CD14-positive monocyte (primary cell): Measurements from ENCODE around the gene LRP1B. TPM values are rescaled to one million over a fixed set of nuclear protein-coding genes. Genes with fewer than 3 reads are reported as not detected.

ENCODE experiments used
- DNase-seq, 3 donors: peaks; one replicate each; pipeline ENCODE4 v3.0.0-alpha.2; 2011 to 2022
- H2AFZ ChIP-seq: 2 replicates; pipeline ENCODE4 v1.6.0; 2012; ENCODE audit warnings: mild to moderate bottlenecking, low read depth, low read length, inconsistent platforms; ENCODE audit not compliant: insufficient read depth, poor library complexity, severe bottlenecking
- H3K27ac ChIP-seq, 2 donors: 1 replicate in 1 of 2; 2 replicates in 1 of 2; pipeline ENCODE4 v1.5.1; 2012 to 2013; ENCODE audit warnings: low read length in 2 of 2, control low read depth in 1 of 2, inconsistent platforms in 1 of 2, low read depth in 1 of 2, mild to moderate bottlenecking in 1 of 2
- H3K27me3 ChIP-seq, 2 donors: one replicate each; pipeline versions ENCODE4 v1.6.0 to v1.6.1; 2011 to 2013; ENCODE audit warnings: low read length in 2 of 2; ENCODE audit not compliant: control insufficient read depth in 2 of 2, insufficient read depth in 2 of 2
- H3K36me3 ChIP-seq, 2 donors: replicated peaks in 1 of 2; 1 replicate in 1 of 2; 2 replicates in 1 of 2; pipeline versions ENCODE4 v1.5.1 to v1.6.1; 2012 to 2013; ENCODE audit warnings: low read length in 2 of 2, control low read depth in 1 of 2, inconsistent platforms in 1 of 2, mild to moderate bottlenecking in 1 of 2; ENCODE audit not compliant: insufficient read depth in 2 of 2, control insufficient read depth in 1 of 2
- H3K4me1 ChIP-seq, 2 donors: 1 replicate in 1 of 2; 2 replicates in 1 of 2; pipeline versions ENCODE4 v1.5.1 to v1.6.1; 2012 to 2013; ENCODE audit warnings: low read length in 2 of 2, control low read depth in 1 of 2, inconsistent platforms in 1 of 2, mild to moderate bottlenecking in 1 of 2, moderate library complexity in 1 of 2; ENCODE audit not compliant: insufficient read depth in 2 of 2, control insufficient read depth in 1 of 2
- H3K4me2 ChIP-seq: replicated peaks from 2 replicates; pipeline ENCODE3; 2012; ENCODE audit warnings: low read length, moderate library complexity, mild to moderate bottlenecking; ENCODE audit not compliant: poor library complexity, severe bottlenecking; ENCODE audit errors: extremely low read depth
- H3K4me3 ChIP-seq, 3 experiments: fragments of 200-600 bp in 1 of 3; sonication (generic) in 1 of 3; replicated peaks in 1 of 3; 1 replicate in 2 of 3; 2 replicates in 1 of 3; pipeline ENCODE4 v1.5.1; 2011 to 2013; ENCODE audit warnings: low read length in 3 of 3, mild to moderate bottlenecking in 3 of 3, control low read depth in 2 of 3, low read depth in 2 of 3, inconsistent platforms in 1 of 3, moderate library complexity in 1 of 3
- H3K79me2 ChIP-seq: 2 replicates; pipeline ENCODE4 v1.6.0; 2012; ENCODE audit warnings: mild to moderate bottlenecking, control low read depth, inconsistent platforms, low read length, moderate library complexity; ENCODE audit not compliant: insufficient read depth
- H3K9ac ChIP-seq: 2 replicates; pipeline ENCODE4 v1.6.0; 2017; ENCODE audit warnings: low read length, mild to moderate bottlenecking; ENCODE audit not compliant: insufficient read depth, poor library complexity, severe bottlenecking
- H3K9me3 ChIP-seq, 2 donors: replicated peaks in 1 of 2; 1 replicate in 1 of 2; 2 replicates in 1 of 2; pipeline versions ENCODE4 v1.5.1 to v1.6.1; 2012 to 2013; ENCODE audit warnings: low read length in 2 of 2, control low read depth in 1 of 2; ENCODE audit not compliant: control insufficient read depth in 1 of 2, insufficient read depth in 1 of 2
- H4K20me1 ChIP-seq: 2 replicates; pipeline ENCODE4 v1.6.0; 2012; ENCODE audit warnings: mild to moderate bottlenecking, low read length, control low read depth, moderate library complexity; ENCODE audit not compliant: insufficient read depth
- H3K27ac Mint-ChIP-seq, 7 donors: one replicate each; pipeline ENCODE4 v1.8.0; 2020; ENCODE audit warnings: mild to moderate bottlenecking in 7 of 7, mixed read lengths in 7 of 7, moderate library complexity in 6 of 7, inconsistent platforms in 2 of 7
- H3K27me3 Mint-ChIP-seq, 3 donors: one replicate each; pipeline ENCODE4 v1.8.0; 2021 to 2022; ENCODE audit warnings: low read depth in 3 of 3, mild to moderate bottlenecking in 3 of 3, mixed read lengths in 3 of 3, moderate library complexity in 3 of 3, inconsistent platforms in 1 of 3
- H3K36me3 Mint-ChIP-seq, 2 donors: one replicate each; pipeline ENCODE4 v1.8.0; 2020; ENCODE audit warnings: mixed read lengths in 2 of 2, inconsistent platforms in 1 of 2, mild to moderate bottlenecking in 1 of 2
- H3K4me1 Mint-ChIP-seq: one replicate; pipeline ENCODE4 v1.8.0; 2020; ENCODE audit warnings: mild to moderate bottlenecking, mixed read lengths
- H3K4me3 Mint-ChIP-seq, 2 donors: one replicate each; pipeline ENCODE4 v1.8.0; 2020; ENCODE audit warnings: mild to moderate bottlenecking in 2 of 2, mixed read lengths in 2 of 2, moderate library complexity in 1 of 2
- H3K9me3 Mint-ChIP-seq, 7 donors: one replicate each; pipeline ENCODE4 v1.8.0; 2020 to 2022; ENCODE audit warnings: mixed read lengths in 7 of 7, mild to moderate bottlenecking in 6 of 7, moderate library complexity in 6 of 7, inconsistent platforms in 2 of 7
- WGBS: methylation state at CpG from one replicate; pipeline ENCODE4 v1.1.5; 2013; ENCODE audit warnings: missing lambda C conversion rate; ENCODE audit not compliant: insufficient coverage; 5-methylcytosine and 5-hydroxymethylcytosine counted together
- intact Hi-C, 2 donors: fragments of 100-400 bp; cut with micrococcal nuclease; formaldehyde crosslinking; loops; one replicate each; pipeline versions ENCODE4 v1.15.0 to v1.15.1; 2023
- polyA plus RNA-seq, 3 donors: library from polyadenylated mRNA; depleted of rRNA in 1 of 3; unstranded in 2 of 3; stranded (reverse) in 1 of 3; fragments of 300-500 nt in 2 of 3; fragments of >200 nt in 1 of 3; fragmentation: Illumina TruSeq in 2 of 3; gene quantifications; 1 replicate in 2 of 3; 2 replicates in 1 of 3; pipeline ENCODE4 v1.2.3, GENCODE V29; 2012 to 2021
- TF ChIP-seq, protein P1 (sequence below): fragments of 200-600 bp; IDR thresholded peaks from one replicate; pipeline ENCODE4 v1.8.0; 2022; ENCODE audit warnings: antibody characterized with exemption, mild to moderate bottlenecking

Gene LRP1B
- polyA plus RNA-seq, 3 donors = not detected

- Histone ChIP-seq H4K20me1 (no peaks in the 10 kb centered on the region), H2AFZ (no peak overlapping the region), H3K79me2 (no peaks in the 10 kb centered on the region), H3K27ac (no peak overlapping the region), H3K27me3 (no peaks in the 10 kb centered on the region), H3K4me2 (no peak overlapping the region), H3K4me3 (no peak overlapping the region), H3K9ac (no peak overlapping the region), H3K4me1 (no peaks in the 10 kb centered on the region), H3K36me3 (no peaks in the 10 kb centered on the region), H3K9me3 (no peaks in the 10 kb centered on the region)
- H3K4me1 Mint-ChIP-seq = no peaks in the 10 kb centered on the region
- H3K4me3 Mint-ChIP-seq = no peak overlapping the region
- WGBS = 67% methylated on average over 1 of the region's 6 CpGs
- no peak for DNase-seq
- H3K36me3 Mint-ChIP-seq = no peaks in the 10 kb centered on the region
- peaks cover 0 to 2% (median 0%) of the 10 kb centered on the region in 7 donors for H3K9me3 Mint-ChIP-seq
- intact Hi-C loops = no loop called here
- no peaks in the 10 kb centered on the region for H3K27me3 Mint-ChIP-seq
- H3K27ac Mint-ChIP-seq = no peak overlapping the region
- TF ChIP-seq, protein P1, sequence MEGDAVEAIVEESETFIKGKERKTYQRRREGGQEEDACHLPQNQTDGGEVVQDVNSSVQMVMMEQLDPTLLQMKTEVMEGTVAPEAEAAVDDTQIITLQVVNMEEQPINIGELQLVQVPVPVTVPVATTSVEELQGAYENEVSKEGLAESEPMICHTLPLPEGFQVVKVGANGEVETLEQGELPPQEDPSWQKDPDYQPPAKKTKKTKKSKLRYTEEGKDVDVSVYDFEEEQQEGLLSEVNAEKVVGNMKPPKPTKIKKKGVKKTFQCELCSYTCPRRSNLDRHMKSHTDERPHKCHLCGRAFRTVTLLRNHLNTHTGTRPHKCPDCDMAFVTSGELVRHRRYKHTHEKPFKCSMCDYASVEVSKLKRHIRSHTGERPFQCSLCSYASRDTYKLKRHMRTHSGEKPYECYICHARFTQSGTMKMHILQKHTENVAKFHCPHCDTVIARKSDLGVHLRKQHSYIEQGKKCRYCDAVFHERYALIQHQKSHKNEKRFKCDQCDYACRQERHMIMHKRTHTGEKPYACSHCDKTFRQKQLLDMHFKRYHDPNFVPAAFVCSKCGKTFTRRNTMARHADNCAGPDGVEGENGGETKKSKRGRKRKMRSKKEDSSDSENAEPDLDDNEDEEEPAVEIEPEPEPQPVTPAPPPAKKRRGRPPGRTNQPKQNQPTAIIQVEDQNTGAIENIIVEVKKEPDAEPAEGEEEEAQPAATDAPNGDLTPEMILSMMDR = no peak
These were observed 1081.9 kb downstream of the LRP1B start for GRCh38 chr2:141048951-141049350.

DNA sequence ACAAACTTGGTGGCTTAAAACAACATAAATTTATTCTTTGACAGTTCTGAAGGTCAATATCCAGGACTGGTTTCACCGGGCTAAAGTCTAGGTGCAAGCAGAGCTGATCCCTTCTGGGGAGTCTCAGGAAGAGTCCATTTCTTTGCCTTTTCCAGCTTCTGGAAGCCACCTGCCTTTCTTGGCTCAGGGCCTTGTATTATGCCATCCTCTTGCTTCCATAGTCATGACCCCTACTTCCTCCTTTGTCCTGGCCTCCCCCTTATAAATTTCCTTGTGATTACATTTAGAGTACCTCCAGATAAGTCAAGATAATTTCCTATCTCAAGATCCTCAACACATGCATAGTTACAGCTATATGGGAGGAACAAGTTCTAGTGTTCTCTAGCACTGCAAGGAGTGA is 1089.5 kb downstream of the LRP1B start:
- Mint-ChIP-seq H3K4me1 (no peaks in the 10 kb centered on the region), H3K4me3 (no peak overlapping the region)

More for the DNA sequence above, 1089.5 kb downstream of the LRP1B start:
- no peak overlapping the region for H3K9ac ChIP-seq
- no peak overlapping the region for H3K4me2 ChIP-seq
- no peaks in the 10 kb centered on the region for H3K36me3 ChIP-seq
- no peak for DNase-seq
- TF ChIP-seq, protein P1 = no peak
- 81% methylated on average over 1 of the region's 1 CpG for WGBS
- H3K9me3 Mint-ChIP-seq = peaks cover 0 to 4% (median 1%) of the 10 kb centered on the region in 7 donors
- H4K20me1 ChIP-seq = no peaks in the 10 kb centered on the region
- H3K79me2 ChIP-seq = no peaks in the 10 kb centered on the region
- H3K27ac ChIP-seq = no peak overlapping the region
- no peaks in the 10 kb centered on the region for H3K36me3 Mint-ChIP-seq
- H3K4me1 ChIP-seq = no peaks in the 10 kb centered on the region
- no peak overlapping the region for H2AFZ ChIP-seq
- no peaks in the 10 kb centered on the region for H3K27me3 Mint-ChIP-seq
- H3K27me3 ChIP-seq = no peaks in the 10 kb centered on the region
- no peak overlapping the region for H3K4me3 ChIP-seq
- H3K27ac Mint-ChIP-seq = no peak overlapping the region
- no peaks in the 10 kb centered on the region for H3K9me3 ChIP-seq
- intact Hi-C loops = no loop called here
